DLD1 (cell line): ENCODE results near the gene KLF13.

Experiments used
- in situ Hi-C: cut with HindIII; loops from 2 replicates; pipeline ENCODE4 v1.10.0; 2017; ENCODE audit warnings: low sequenced_read_pairs

The KLF13 gene

DNA sequence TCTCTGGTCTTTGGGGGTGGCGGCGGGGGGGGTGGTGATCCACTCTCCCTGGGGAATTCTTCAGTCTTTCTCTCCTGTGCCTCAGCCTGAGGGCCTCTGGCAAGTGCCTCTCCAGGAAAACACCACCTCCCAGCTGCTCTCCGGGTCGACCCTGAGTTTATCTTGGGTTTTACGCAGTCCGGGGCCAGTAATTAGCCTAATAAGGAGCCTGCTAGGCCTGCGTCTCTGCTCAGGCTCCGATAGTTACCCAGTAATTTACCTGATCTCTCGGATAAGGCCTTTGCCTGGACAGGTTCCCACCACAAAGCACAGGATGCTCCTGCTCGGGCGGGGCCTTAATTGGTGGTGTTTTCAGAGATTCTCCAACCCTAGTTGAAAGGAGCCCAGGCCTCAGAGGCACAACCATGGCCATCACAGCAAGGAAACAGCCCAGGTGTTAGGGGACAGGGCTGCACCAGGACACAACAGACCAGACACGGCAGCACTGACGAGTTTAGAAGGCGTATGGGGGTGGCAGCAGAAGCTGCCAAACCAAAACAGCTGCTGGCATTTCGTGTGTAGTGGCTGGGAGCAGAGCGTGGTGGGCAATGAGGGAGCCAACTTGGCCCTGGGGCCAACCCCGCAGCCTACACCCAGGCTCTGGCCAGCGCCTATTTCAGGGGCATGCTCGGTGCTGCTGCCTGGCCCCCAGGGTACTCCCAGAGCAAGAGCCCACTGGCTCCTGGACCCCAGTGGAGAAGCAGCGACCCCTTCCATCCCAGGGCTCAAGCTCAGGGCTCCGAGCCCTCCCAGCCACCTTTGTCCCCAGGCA, 71.4 kb downstream of the KLF13 start:
- in situ Hi-C loops: no loop called here

DNA sequence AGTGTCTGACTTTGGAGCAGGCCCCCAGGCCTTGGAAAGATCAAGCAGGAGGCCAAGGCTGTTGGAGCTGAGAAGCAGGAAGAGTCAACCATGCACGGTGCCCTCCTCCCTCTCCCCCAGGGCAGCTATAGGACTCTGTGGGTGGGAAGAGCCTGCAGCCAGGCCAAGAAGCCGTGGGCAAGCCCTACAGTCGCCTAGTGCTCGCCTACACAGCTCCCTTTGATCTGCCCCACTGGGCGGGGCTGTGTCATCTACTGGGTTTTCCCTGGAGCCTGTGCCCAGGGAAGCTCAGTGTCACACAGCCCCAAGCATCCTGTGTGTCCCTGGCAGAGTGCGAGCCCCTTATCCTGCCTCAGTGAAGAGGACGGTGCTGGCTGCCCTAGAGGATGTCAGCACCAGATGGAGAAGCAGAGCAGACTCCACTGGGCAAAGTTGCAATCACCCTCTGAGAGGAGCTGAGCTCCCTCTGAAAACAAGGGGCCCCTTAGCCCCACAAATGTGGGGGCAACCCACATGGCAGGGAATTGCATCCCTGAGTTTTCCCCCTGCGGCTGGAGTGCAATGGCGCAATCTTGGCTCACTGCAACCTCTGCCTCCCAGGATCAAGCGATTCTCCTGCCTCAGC, 72.2 kb downstream of the KLF13 start:
- in situ Hi-C loops: no loop called here

DNA sequence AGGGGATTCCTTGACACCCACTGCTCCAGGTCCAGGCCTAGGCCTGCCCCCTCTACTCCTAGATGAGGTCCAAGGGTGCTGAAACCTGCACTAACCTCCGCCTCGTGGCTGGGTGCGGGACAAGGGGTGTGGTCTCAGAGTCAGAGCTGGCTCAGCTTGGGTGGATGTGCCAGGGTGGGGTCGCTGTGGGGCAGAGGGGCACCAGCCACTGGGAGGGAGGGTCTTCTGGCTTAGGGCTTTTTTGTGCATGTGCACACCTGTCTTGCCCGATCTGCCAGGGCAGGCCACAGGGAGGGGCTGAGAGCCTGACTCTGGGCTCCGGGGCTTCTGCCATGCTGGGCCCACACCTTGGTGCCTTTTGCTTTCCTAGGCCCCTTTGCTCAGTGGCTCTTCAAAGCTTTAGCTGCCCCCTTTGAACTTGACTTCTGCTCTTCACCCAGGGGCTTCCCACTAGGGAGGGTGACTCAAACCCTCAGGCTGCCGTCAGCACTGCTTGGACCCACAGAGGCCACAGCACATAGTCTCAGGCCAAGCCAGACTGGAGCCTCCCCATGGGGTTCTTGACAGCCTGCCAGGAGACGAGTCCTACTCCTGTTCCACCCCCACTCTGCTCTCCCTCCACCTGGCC, 73.0 kb downstream of the KLF13 start:
- in situ Hi-C loops: no loop called here

DNA sequence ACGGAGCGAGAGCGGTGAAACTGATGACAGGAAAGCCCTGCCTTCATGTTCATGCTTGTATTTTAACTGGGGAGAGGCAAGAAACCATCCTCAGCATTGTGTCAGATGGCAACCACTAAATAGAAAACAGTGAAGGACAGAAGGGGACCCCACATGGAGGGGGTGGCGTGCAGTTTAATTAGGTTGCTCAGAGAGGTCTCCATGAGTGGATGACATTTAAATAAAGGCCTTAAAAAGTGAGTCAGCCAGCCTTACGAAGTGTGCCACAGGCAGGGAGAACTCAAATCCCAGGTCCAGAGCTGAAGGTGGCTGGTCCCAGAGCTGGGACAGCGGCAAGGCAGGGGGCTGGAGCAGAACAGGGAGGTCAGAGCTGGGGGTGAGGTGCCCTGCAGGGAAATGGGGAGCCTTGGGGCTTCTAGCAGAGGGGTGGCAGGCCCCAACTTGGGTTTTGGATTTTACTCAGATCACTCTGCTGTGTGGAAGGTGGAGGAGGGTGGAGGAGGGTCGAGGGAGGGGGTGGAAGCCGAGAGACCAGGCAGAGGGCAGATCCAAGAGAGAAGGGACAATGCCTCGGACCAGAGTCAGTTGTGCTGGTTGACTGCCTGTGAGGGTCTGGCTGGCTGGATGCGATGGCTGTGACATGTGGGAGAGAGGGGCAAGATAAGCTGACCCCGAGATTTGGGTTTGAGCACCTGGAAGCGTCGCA, 73.7 kb downstream of the KLF13 start:
- in situ Hi-C loops: no loop called here

DNA sequence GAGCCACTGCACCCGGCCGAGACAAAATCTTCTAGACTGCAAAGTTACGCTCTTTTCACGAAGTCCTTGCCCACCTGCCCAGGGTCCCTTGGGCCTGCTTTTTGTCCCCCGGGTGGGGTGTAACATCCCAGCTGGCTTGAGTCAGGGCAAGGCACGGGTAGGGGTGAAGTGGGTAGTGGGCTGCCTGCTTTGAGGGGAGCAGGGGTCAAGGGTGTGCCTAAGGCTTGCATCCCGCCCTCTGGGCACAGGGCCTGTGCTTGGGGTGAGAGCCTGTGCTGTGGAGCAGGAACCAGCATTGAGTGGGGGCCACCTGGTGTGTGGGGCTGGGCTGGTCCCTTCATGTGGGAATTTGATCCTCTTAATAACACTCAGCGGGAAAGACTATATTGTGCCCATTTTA, 74.6 kb downstream of the KLF13 start:
- in situ Hi-C loops: no loop called here

DNA sequence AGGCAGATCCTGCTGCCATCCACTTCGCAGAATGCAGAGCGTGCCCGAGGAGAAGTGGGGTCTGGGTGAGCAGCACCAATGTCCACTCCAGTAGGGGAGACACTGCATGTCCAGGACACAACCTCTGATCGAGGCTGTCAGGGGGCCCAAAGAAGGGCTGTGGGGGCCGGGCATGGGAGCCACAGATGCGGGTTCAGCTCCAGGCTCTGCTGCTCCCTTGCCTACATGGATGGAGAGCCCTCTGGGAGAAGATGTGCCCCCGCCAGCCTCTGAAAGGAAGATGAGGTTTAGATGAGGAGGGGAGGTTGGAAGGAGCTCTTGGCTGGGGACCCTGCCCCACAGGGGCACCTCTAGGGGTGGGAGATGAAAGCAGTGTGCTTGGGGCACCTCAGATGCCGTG, 75.4 kb downstream of the KLF13 start:
- in situ Hi-C loops: no loop called here

DNA sequence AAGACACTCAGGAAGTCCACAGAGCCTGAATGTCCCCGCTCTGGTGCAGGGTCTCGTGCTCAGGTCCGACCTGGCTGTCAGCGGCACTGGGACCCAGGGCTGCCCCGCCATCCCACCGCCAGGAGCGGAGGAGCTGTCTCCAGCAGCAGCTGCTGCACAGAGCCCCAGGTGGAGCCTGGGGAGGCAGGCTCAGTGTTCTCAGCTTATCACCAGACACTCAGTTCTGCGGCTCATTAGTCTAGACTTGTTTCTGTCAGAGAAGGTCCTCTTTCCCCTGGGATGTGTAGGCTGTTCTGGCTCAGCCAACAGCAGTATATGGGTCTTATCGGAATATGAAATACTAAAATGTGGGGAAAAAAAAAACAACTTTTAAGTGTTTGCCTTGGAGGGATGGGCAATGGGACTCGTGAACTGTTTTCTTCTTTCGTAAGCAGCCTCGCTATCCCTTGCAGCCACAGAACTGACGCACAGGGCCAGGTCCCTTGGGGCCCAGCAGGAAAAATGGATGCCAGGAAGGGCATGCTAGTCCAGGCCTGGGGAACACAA, 75.9 kb downstream of the KLF13 start:
- in situ Hi-C loops: no loop called here

DNA sequence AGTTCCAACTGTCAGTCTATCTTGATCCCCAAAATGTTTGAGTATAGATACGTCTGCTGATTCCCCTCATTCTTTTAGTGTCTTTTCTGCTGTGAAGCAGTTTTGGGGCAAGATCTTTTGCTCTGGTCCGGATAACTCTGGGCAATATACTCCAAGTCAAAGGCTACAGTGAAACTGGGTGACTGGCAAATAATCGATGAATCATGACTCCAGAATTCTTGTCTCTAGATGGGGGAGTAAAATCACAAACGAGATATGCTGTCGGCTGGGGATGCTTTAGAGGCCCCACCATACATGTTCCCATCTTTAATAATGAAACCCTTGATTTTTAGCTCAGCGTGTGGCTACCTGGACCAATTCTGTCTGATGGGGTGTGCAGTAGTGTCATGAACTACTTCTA, 76.5 kb downstream of the KLF13 start:
- in situ Hi-C loops: no loop called here

DNA sequence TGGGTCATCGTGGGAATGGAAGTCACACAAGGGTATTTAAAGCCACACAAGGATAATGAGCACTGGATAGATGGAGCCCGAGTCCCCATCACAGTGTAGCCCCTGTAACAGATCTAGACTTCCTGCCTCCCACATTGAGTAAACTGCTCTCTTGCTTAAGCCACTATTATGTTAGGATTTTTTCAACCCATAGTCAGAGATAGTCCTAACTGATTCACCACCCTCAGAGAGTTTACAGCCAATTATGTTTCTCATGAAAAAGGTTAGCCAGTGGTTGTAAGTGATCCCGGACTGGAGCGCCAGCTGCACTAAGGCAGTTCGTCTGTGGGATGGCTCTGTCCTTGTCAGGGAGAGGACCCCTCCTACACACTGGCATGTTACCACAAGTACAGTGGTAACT, 77.0 kb downstream of the KLF13 start:
- in situ Hi-C loops: no loop called here

DNA sequence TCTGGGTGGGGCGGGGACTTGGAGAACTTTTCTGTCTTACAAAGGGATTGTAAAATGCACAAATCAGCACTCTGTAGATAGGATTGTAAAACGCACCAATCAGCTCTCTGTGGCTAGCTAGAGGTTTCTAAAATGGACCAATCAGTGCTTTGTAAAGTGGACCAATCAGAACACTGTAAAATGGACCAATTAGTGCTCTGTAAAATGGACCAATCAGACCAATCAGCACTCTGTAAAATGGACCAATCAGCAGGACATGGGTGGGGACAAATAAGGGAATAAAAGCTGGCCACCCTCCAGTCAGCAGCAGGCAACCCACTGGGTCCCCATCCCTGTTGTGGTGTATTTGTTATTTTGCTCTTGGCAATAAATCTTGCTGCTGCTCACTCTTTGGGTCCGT, 77.7 kb downstream of the KLF13 start:
- in situ Hi-C loops: no loop called here

DNA sequence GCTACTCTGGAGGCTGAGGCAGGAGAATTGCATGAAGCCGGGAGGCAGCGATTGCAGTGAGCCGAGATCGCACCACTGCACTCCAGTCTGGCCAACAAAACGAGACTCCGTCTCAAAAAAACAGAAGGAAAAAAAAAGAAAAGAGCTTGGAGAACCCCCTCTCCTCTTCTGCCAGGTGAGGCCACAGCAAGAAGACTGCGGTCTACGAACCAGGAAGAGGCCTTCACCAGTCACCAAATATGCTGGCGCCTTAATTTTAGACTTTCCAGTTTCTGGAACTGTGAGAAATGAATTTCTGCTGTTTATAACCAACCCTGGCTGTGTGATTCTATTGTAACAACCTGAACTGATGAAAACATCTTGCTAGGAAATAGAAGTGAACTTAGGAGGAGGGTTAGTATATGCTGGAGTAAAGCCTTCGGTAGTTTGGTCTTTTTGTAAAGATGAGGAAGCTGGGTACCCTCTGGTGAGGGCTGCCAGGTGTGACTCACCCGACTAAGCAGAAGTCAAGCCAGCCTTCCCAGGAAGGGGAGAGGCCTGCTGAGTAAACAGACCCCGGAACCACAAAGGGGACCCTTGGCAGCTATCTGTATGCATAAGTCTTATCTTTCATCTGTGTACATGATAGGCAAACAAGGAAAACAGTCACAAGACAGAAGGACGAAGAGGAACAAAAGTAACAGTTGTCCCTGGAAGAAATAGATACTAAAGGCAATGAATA, 78.7 kb downstream of the KLF13 start:
- in situ Hi-C loops: loop anchor here (5.0 kb wide), 1 partner anchor 193 kb away; no protein-coding TSS in a partner anchor

DNA sequence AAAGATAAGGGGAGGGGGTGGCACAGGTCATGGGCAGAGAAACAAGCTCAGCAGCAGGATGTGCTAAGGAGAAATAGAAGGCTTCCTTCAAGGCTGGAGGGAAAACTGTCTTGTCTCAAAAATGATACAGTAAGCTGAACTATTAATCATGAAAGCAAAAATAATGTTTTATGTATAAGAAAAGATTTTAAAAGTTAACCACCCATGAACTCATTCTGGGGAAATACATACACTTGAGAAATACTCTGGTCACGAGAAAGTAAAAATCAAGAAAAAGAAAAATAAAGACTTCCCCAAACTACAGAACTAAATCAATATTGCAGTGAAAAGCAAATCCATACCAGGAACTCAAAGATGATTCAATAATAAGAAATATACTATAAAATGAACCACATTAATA, 80.7 kb downstream of the KLF13 start:
- in situ Hi-C loops: loop anchor here (5.0 kb wide), 1 partner anchor 195 kb away; no protein-coding TSS in a partner anchor

DNA sequence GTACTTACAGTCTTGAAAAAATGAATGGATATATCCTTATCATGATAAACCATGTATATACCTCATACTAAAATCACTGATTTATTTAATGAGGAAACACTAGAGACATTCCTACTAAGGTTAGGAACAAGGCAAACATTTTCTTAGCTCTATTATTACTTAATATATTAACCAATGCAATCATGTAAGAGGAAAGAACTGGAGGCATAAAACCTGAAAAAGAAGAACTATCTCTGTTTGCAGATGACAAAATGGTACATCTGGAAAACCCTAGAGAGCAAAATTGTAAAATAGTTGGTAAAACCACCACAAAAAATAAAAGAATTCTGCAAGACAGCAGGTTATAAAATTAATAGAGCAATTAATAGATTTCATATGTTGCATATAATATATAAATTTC, 81.2 kb downstream of the KLF13 start:
- in situ Hi-C loops: loop anchor here (5.0 kb wide), 1 partner anchor 196 kb away; no protein-coding TSS in a partner anchor

DNA sequence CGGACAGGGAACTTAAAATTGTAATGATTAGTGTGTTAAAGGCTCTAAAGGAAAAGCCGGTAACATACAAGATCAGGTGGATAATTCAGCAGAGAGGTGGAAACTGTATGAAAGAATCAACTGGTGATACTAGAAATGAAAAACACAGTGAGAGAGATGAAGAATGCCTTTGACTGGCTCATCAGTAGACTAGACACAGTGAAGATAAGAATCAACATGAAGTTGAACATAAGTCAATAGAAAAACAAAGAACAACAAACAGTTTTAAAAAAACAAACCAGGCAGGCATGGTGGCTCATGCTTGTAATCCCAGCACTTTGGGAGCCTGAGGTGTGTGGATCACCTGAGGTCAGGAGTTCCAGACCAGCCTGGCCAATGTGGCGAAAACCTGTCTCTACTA, 82.1 kb downstream of the KLF13 start:
- in situ Hi-C loops: loop anchor here (5.0 kb wide), 1 partner anchor 196 kb away; no protein-coding TSS in a partner anchor

DNA sequence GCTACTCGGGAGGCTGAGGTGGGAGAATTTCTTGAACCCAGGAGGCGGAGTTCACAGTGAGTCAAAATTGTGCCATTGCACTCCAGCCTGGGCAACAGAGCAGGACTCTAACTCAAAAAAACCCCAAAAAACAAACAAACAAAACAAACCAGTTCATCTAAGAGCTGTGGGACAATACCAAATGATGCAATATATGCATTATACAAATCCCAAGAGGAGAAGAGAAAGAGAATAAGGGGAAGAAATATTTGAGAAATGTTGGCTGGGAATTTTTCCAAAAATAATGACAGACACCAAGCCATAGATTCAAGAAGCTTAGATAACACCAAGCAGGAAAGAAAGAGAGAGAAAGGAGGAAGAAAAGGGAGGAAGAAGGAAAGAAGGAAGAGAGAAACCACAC, 82.5 kb downstream of the KLF13 start:
- in situ Hi-C loops: loop anchor here (5.0 kb wide), 1 partner anchor 197 kb away; no protein-coding TSS in a partner anchor

DNA sequence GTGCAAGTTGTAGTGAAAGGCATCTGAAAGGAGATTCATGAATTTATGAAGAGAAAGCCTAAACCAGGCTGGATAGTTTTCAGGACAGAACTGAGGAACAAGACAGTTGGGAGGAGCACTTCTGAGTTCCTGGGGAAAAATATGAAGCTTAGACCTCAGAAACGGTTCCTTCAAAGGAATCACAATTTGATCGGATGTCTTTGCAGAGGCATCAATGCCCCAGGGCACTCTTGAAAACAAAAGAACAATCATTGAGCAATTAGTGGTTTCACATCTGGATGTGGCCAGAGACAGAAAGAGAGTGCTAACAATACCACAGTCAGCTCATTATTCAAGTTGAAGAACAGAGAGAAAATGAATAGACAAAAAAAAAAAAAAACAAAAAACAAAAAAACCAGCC, 86.2 kb downstream of the KLF13 start:
- in situ Hi-C loops: no loop called here

DNA sequence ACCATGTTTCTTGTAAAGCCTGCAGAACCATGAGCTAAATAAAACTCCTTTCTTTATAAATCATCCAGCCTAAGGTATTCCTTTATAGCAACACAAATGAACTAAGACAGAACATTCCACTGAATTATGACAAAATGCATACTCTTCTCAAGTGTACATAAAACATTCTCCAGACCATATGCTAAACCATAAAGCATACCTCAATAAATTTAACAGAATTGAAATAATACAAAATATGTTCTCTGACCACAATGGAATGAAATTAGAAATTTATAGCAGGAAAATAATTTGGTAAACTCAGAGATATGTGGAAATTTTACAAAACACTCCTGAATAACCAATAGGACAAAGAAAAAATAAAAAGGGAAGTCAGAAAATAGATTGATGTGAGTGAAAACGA, 88.6 kb downstream of the KLF13 start:
- in situ Hi-C loops: no loop called here

DNA sequence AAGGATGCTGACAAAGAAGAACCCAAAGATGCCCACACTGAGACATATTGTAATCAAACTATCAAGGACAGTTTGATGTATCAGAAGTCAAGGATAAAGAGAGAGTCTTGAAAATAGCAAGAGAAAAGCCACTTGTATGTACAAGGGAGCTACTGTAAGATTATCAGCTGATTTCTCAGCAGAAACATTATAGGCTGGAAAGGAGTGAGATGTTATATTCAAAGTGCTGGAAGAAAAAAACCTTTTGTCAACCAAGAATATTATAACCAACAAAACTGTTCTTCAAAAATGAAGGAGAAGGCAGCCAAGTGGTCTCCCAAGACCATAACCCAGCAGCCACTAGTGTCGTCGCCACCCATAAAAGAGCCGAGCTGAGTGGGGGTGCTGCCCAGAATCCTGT, 93.2 kb downstream of the KLF13 start:
- in situ Hi-C loops: no loop called here

DNA sequence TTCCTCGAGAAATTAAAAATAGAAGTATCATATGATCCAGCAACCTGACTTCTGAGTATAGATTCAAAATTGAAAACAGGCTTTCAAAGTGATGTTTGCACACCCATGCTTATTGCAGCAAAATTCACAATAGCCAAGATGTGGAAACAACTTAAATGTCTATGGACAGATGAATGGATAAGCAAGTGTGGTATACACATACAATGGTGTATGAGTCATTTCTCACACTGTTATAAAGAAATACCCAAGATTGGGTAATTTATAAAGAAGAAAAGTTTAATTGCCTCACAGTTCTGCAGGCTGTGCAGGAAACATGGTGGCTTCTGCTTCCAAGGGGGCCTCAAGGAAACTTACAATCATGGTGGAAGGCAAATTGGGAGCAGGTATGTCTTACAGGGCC, 100.8 kb downstream of the KLF13 start:
- in situ Hi-C loops: no loop called here
